HCT116 (cell line): ENCODE measurements around the gene DLST. TPM values are rescaled to one million over a fixed set of nuclear protein-coding genes. Genes with fewer than 3 reads are reported as not detected.

Source experiments
- ATAC-seq: fragments of 200-7000 bp; cut with Tn5 transposase; 2 replicates; pipeline ENCODE4 v1.9.1; 2020; ENCODE audit warnings: mild to moderate bottlenecking, moderate library complexity
- BruUV-seq: library from RNA; stranded (reverse); fragments of 400-500 nt; replicated peaks from 2 replicates; lab custom pipeline; 2021; lab: Mats Ljungman, UMichigan
- CTCF ChIA-PET: fragments of 300-600 bp; sonication (Branson Sonifier 250); formaldehyde crosslinking; loops from one replicate; lab custom pipeline; 2021; ENCODE audit warnings: antibody characterized with exemption; lab: Charles Lee
- POLR2A ChIA-PET: fragments of 300-600, 350-600 bp; sonication (Branson Sonifier 250); formaldehyde crosslinking; loops from one replicate; lab custom pipeline; 2021; ENCODE audit warnings: antibody characterized with exemption; lab: Charles Lee
- RAD21 ChIA-PET, 2 experiments: fragments of 300-600 bp; sonication (Branson Sonifier 250); formaldehyde crosslinking; loops; one replicate each; lab custom pipeline; 2023; ENCODE audit warnings: low total read pairs in 2 of 2; ENCODE audit not compliant: uncharacterized antibody in 2 of 2, unreplicated experiment in 2 of 2, low non-redundant PET in 1 of 2; lab: Charles Lee
- DNase-seq: peaks from one replicate; pipeline ENCODE4 v3.0.0-alpha.2; 2010; ENCODE audit warnings: low read depth, low spot score
- H2AFZ ChIP-seq: fragments of 200-600 bp; shearing (Covaris generic), sonication (generic); 2 replicates; pipeline ENCODE4 v1.6.1; 2017; ENCODE audit warnings: low read depth, mixed run types, mixed read lengths, antibody characterized with exemption, low read length; ENCODE audit not compliant: poor library complexity, severe bottlenecking
- H3K27ac ChIP-seq: 2 replicates; pipeline ENCODE4 v1.5.1; 2012; ENCODE audit warnings: low read depth, low read length
- H3K27me3 ChIP-seq: fragments of 200-600 bp; sonication (generic); 2 replicates; pipeline ENCODE4 v1.6.1; 2016; ENCODE audit warnings: mixed run types, low read length, mixed read lengths; ENCODE audit not compliant: insufficient read depth
- H3K36me3 ChIP-seq, 2 experiments: fragments of 200-500 bp in 1 of 2; fragments of 200-600 bp in 1 of 2; sonication (Bioruptor generic) in 1 of 2; sonication (generic) in 1 of 2; 2 replicates each; pipeline versions ENCODE4 v1.5.1 to v1.6.1; 2014 to 2016; ENCODE audit warnings: low read length in 2 of 2, inconsistent platforms in 1 of 2, mixed read lengths in 1 of 2, mixed run types in 1 of 2; ENCODE audit not compliant: insufficient read depth in 2 of 2, control insufficient read depth in 1 of 2
- H3K4me1 ChIP-seq, 2 experiments: fragments of 200-600 bp in 1 of 2; sonication (generic) in 1 of 2; 2 replicates each; pipeline versions ENCODE4 v1.5.1 to v1.6.1; 2012 to 2017; ENCODE audit warnings: low read length in 2 of 2, inconsistent platforms in 1 of 2, mild to moderate bottlenecking in 1 of 2, mixed read lengths in 1 of 2, mixed run types in 1 of 2, moderate library complexity in 1 of 2; ENCODE audit not compliant: insufficient read depth in 2 of 2, control insufficient read depth in 1 of 2
- H3K4me2 ChIP-seq: fragments of 200-600 bp; sonication (generic); 2 replicates; pipeline ENCODE4 v1.6.1; 2017; ENCODE audit warnings: mixed run types, low read length, mixed read lengths
- H3K4me3 ChIP-seq, 2 experiments: fragments of 200-600 bp in 1 of 2; sonication (generic) in 1 of 2; replicated peaks in 1 of 2; 2 replicates each; pipeline ENCODE4 v1.5.1; 2011 to 2016; ENCODE audit warnings: low read length in 2 of 2, control low read depth in 1 of 2, low read depth in 1 of 2, mild to moderate bottlenecking in 1 of 2, mixed read lengths in 1 of 2, mixed run types in 1 of 2
- H3K79me2 ChIP-seq: fragments of 200-600 bp; sonication (generic); 2 replicates; pipeline ENCODE4 v1.6.1; 2017; ENCODE audit warnings: mild to moderate bottlenecking, mixed run types, low read length, moderate library complexity, mixed read lengths; ENCODE audit not compliant: insufficient read depth
- H3K9ac ChIP-seq: fragments of 200-600 bp; sonication (generic); 2 replicates; pipeline ENCODE4 v1.6.1; 2016; ENCODE audit warnings: low read length, mixed read lengths
- H3K9me2 ChIP-seq: fragments of 200-600 bp; sonication (generic), shearing (Covaris generic); 2 replicates; pipeline ENCODE4 v1.6.1; 2017; ENCODE audit warnings: mixed run types, mild to moderate bottlenecking, moderate library complexity; ENCODE audit not compliant: insufficient read depth
- H3K9me3 ChIP-seq, 2 experiments: fragments of 200-500 bp in 1 of 2; fragments of 200-600 bp in 1 of 2; sonication (Bioruptor generic) in 1 of 2; sonication (generic) in 1 of 2; 2 replicates each; pipeline ENCODE4 v1.6.1; 2014 to 2017; ENCODE audit warnings: low read length in 2 of 2, mixed read lengths in 2 of 2, inconsistent platforms in 1 of 2, low read depth in 1 of 2, mild to moderate bottlenecking in 1 of 2, mixed run types in 1 of 2, moderate library complexity in 1 of 2; ENCODE audit not compliant: control insufficient read depth in 1 of 2, insufficient read depth in 1 of 2
- H4K20me1 ChIP-seq: fragments of 200-600 bp; sonication (generic), shearing (Covaris generic); 2 replicates; pipeline ENCODE4 v1.6.1; 2017; ENCODE audit warnings: mixed run types, mild to moderate bottlenecking, moderate library complexity; ENCODE audit not compliant: insufficient read depth
- CBX3 ChIP-seq: IDR thresholded peaks from 2 replicates; pipeline ENCODE4 v1.6.1; 2012; ENCODE audit warnings: low read depth
- CTCF ChIP-seq, 3 experiments: fragments of 200-600 bp in 1 of 3; sonication (generic) in 1 of 3; IDR thresholded peaks in 2 of 3; conservative IDR thresholded peaks in 1 of 3; 2 replicates each; pipeline ENCODE4 v1.5.1; 2012 to 2017; ENCODE audit warnings: low read depth in 2 of 3, low read length in 2 of 3, antibody characterized with exemption in 1 of 3, borderline replicate concordance in 1 of 3, control low read depth in 1 of 3, mild to moderate bottlenecking in 1 of 3, mixed read lengths in 1 of 3, mixed run types in 1 of 3, moderate library complexity in 1 of 3; ENCODE audit not compliant: insufficient read depth in 1 of 3
- EGR1 ChIP-seq: IDR thresholded peaks from 2 replicates; pipeline ENCODE4 v1.6.1; 2012; ENCODE audit warnings: low read depth
- ELF1 ChIP-seq: IDR thresholded peaks from 2 replicates; pipeline ENCODE4 v1.6.1; 2012; ENCODE audit warnings: low read depth, borderline replicate concordance
- EZH2phosphoT487 ChIP-seq: fragments of 200-600 bp; IDR thresholded peaks from 2 replicates; pipeline ENCODE4 v1.6.1; 2018; ENCODE audit warnings: antibody characterized with exemption, borderline replicate concordance
- JUND ChIP-seq: IDR thresholded peaks from 2 replicates; pipeline ENCODE4 v1.6.1; 2012
- SP1 ChIP-seq: IDR thresholded peaks from 2 replicates; pipeline ENCODE4 v1.6.1; 2012; ENCODE audit warnings: low read depth
- YY1 ChIP-seq: IDR thresholded peaks from 2 replicates; pipeline ENCODE4 v1.6.1; 2011; ENCODE audit warnings: low read length, low read depth, moderate library complexity, mild to moderate bottlenecking; ENCODE audit not compliant: insufficient replicate concordance; ENCODE audit errors: extremely low read depth
- ZBTB33 ChIP-seq: IDR thresholded peaks from 2 replicates; pipeline ENCODE4 v1.6.1; 2011; ENCODE audit warnings: mild to moderate bottlenecking, low read length, moderate library complexity; ENCODE audit not compliant: insufficient replicate concordance; ENCODE audit errors: extremely low read depth
- intact Hi-C: fragments of 100-400 bp; cut with micrococcal nuclease; formaldehyde crosslinking; loops from 2 replicates; pipeline ENCODE4 v1.10.0; 2022
- total RNA-seq: library from RNA; stranded (reverse); gene quantifications from one replicate; pipeline ENCODE4 v1.2.1, GENCODE V29; 2021; ENCODE audit not compliant: unreplicated experiment
- TF ChIP-seq, protein P1 (sequence below): IDR thresholded peaks from 2 replicates; pipeline ENCODE4 v1.6.1; 2012

Gene DLST
- total RNA-seq, 1 experiment from 2014 or later: 101 TPM

DNA sequence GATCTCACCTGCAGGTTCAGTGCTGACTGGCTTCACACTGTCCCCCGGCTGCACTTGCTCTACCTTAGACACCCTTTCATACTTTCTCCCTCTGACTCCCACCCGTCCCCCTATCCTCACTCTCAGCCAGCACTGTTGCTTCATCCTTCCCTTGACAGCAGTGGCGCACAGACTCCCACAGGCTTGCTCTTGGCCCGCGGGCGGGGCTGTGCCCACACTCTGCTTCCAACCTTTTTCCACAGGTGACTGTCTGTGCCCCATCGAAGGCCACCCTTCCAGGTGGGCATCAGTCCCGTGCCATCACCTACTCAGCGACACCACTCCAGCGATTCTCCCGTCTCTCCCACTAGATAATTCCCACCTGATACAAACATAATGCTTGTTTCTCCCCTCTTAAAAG, 42.3 kb downstream of the DLST start:
- Histone ChIP-seq H3K36me3 (no peaks in the 10 kb centered on the region), H3K9me3 (no peaks in the 10 kb centered on the region), H3K4me1 (peaks cover 0 to 12% of the 10 kb centered on the region in 2 experiments; a peak in 2 of 4 replicates), H3K9me2 (no peaks in the 10 kb centered on the region), H3K27ac (no peak overlapping the region), H3K9ac (no peak overlapping the region), H3K27me3 (no peaks in the 10 kb centered on the region), H2AFZ (no peak overlapping the region), H3K4me2 (no peak overlapping the region), H4K20me1 (no peaks in the 10 kb centered on the region), H3K79me2 (no peaks in the 10 kb centered on the region), H3K4me3 (no peak overlapping the region)
- ChIA-PET POLR2A (interaction anchor here (1.3 kb wide), 1 partner anchor 145 kb away, joined by 3 read pairs; the partner anchor contains the start of gene ZC2HC1C), RAD21 (no interaction called here), CTCF (interaction anchor here (1.6 to 1.8 kb wide), 3 partner anchors 18 to 63 kb away, joined by 11 to 29 read pairs (median 13); no protein-coding TSS in a partner anchor)
- no TSS peak for BruUV-seq
- ATAC-seq (no peak), DNase-seq (no peak)
- TF ChIP-seq CBX3 (no peak), SP1 (no peak), YY1 (no peak), ELF1 (no peak)
- intact Hi-C loops: no loop called here

DNA sequence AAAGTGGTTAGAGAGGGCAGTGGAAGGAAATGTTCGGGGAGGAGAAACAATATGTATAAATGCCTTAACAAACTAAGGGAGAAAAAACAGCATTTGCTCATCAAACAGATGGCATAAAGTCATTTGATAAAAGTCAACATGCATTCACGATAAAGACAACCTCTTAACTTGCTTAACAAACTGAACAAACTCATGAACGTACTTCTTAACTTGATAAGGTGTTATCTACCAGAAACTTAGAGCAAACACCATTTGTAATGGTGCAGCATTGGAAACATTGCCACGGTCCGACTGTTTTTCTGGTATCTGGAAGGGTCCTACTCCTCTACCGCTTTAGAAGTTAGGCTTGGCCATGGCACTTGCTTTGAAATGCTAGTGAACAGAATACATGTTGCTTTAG, 45.5 kb downstream of the DLST start:
- ATAC-seq (no peak), DNase-seq (no peak)
- no peak overlapping the region for H2AFZ ChIP-seq
- ChIA-PET POLR2A (interaction anchor here (0.9 kb wide), 1 partner anchor 43 kb away, joined by 3 read pairs; no protein-coding TSS in a partner anchor), RAD21 (no interaction called here), CTCF (no interaction called here)
- no peaks in the 10 kb centered on the region for H3K9me2 ChIP-seq
- no peak overlapping the region for H3K4me2 ChIP-seq
- H3K36me3 ChIP-seq: no peaks in the 10 kb centered on the region
- no peak overlapping the region for H3K4me3 ChIP-seq
- no peaks in the 10 kb centered on the region for H3K79me2 ChIP-seq
- peaks cover 0 to 8% of the 10 kb centered on the region in 2 experiments; a peak in 2 of 4 replicates for H3K4me1 ChIP-seq
- intact Hi-C loops: no loop called here
- TF ChIP-seq ZBTB33: no peak
- no peak for TF ChIP-seq EZH2phosphoT487
- TF ChIP-seq JUND: no peak
- TF ChIP-seq, protein P1, sequence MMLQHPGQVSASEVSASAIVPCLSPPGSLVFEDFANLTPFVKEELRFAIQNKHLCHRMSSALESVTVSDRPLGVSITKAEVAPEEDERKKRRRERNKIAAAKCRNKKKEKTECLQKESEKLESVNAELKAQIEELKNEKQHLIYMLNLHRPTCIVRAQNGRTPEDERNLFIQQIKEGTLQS: no peak
- no peak for TF ChIP-seq EGR1
- TF ChIP-seq CTCF (IDR thresholded peaks at IDR 0.05 in 2 of 3, conservative IDR thresholded peaks at IDR 0.05 in 1 of 3; ENCODE audit: borderline replicate concordance in 1 of 3, insufficient read depth in 1 of 3, low read depth in 2 of 3, low read length in 2 of 3): no peak
- H3K9ac ChIP-seq: no peak overlapping the region
- no peaks in the 10 kb centered on the region for H4K20me1 ChIP-seq
- no peaks in the 10 kb centered on the region for H3K9me3 ChIP-seq
- no TSS peak for BruUV-seq
- H3K27me3 ChIP-seq: no peaks in the 10 kb centered on the region
- no peak overlapping the region for H3K27ac ChIP-seq
